Loucy (cell line): ENCODE results near the gene ANO6.

Experiments used
- EZH2phosphoT487 ChIP-seq: fragments of 200-600 bp; IDR thresholded peaks from 2 replicates; pipeline ENCODE4 v1.6.1; 2018; ENCODE audit warnings: antibody characterized with exemption, mild to moderate bottlenecking, moderate library complexity, borderline replicate concordance
- TF ChIP-seq, protein P1 (sequence below): fragments of 200-600 bp; sonication (generic); conservative IDR thresholded peaks from 2 replicates; pipeline ENCODE4 v1.5.1; 2014; ENCODE audit warnings: mild to moderate bottlenecking, antibody characterized with exemption, low read length

GRCh38 chr12:45458854-45459807 is 243.2 kb downstream of the ANO6 start:
- TF ChIP-seq, protein P1, sequence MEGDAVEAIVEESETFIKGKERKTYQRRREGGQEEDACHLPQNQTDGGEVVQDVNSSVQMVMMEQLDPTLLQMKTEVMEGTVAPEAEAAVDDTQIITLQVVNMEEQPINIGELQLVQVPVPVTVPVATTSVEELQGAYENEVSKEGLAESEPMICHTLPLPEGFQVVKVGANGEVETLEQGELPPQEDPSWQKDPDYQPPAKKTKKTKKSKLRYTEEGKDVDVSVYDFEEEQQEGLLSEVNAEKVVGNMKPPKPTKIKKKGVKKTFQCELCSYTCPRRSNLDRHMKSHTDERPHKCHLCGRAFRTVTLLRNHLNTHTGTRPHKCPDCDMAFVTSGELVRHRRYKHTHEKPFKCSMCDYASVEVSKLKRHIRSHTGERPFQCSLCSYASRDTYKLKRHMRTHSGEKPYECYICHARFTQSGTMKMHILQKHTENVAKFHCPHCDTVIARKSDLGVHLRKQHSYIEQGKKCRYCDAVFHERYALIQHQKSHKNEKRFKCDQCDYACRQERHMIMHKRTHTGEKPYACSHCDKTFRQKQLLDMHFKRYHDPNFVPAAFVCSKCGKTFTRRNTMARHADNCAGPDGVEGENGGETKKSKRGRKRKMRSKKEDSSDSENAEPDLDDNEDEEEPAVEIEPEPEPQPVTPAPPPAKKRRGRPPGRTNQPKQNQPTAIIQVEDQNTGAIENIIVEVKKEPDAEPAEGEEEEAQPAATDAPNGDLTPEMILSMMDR, result no peak
- no peak for TF ChIP-seq EZH2phosphoT487
